Kidney (tissue), 14 donors: ENCODE measurements around the gene C12orf75. TPM values are rescaled to one million over a fixed set of nuclear protein-coding genes. Genes with fewer than 3 reads are reported as not detected.

Source experiments
- DNase-seq, 5 donors: peaks; one replicate each; pipeline ENCODE4 v3.0.0-alpha.2; 2013 to 2020
- FAIRE-seq: peaks from 2 replicates; lab custom pipeline; 2012; peaks lifted over from hg19 to GRCh38; lab: Jason Lieb, UNC
- H3K27ac ChIP-seq, 2 donors: one replicate each; pipeline ENCODE4 v1.7.0; 2013; ENCODE audit warnings: low read depth in 2 of 2, low read length in 2 of 2, inconsistent platforms in 1 of 2
- H3K27me3 ChIP-seq: one replicate; pipeline ENCODE4 v1.7.1; 2013; ENCODE audit warnings: low read length, inconsistent platforms; ENCODE audit not compliant: control insufficient read depth, insufficient read depth
- H3K36me3 ChIP-seq, 3 donors: one replicate each; pipeline versions ENCODE4 v1.7.0 to v1.7.1; 2013; ENCODE audit warnings: low read length in 3 of 3, control low read depth in 1 of 3, inconsistent platforms in 1 of 3; ENCODE audit not compliant: insufficient read depth in 3 of 3, control insufficient read depth in 2 of 3
- H3K4me1 ChIP-seq, 3 donors: one replicate each; pipeline versions ENCODE4 v1.7.0 to v1.7.1; 2013; ENCODE audit warnings: low read length in 3 of 3, inconsistent platforms in 1 of 3, low read depth in 1 of 3; ENCODE audit not compliant: control insufficient read depth in 2 of 3, insufficient read depth in 2 of 3
- H3K4me3 ChIP-seq, 3 donors: one replicate each; pipeline versions ENCODE4 v1.7.0 to v1.8.1; 2013; ENCODE audit warnings: low read length in 3 of 3, control low read depth in 1 of 3, inconsistent platforms in 1 of 3
- H3K9ac ChIP-seq, 3 donors: one replicate each; pipeline versions ENCODE4 v1.7.0 to v1.7.1; 2013; ENCODE audit warnings: low read length in 3 of 3, control low read depth in 1 of 3, inconsistent platforms in 1 of 3
- H3K9me3 ChIP-seq, 3 donors: one replicate each; pipeline versions ENCODE4 v1.7.0 to v1.7.1; 2013; ENCODE audit warnings: low read length in 3 of 3, control low read depth in 1 of 3, inconsistent platforms in 1 of 3; ENCODE audit not compliant: control insufficient read depth in 2 of 3, insufficient read depth in 1 of 3
- CTCF ChIP-seq: IDR thresholded peaks from 3 replicates; pipeline ENCODE4 v1.5.1; 2012; ENCODE audit warnings: mild to moderate bottlenecking, moderate library complexity, borderline replicate concordance; ENCODE audit not compliant: insufficient read depth; ENCODE audit errors: extremely low read depth
- intact Hi-C: fragments of 100-400 bp; cut with DNase I; formaldehyde crosslinking; loops from one replicate; pipeline ENCODE4 v1.11.1; 2022
- polyA plus RNA-seq: library from polyadenylated mRNA; stranded (reverse); fragments of 350-450 nt; fragmentation: Illumina TruSeq; extraction: RNeasy Lipid Tissue Mini Kit (QIAGEN cat#74804); gene quantifications from one replicate; pipeline ENCODE4 v1.2.3, GENCODE V29; 2014; ENCODE audit warnings: low read depth, low replicate concordance; ENCODE audit not compliant: insufficient read depth
- total RNA-seq: library from RNA; stranded (reverse); fragmentation: NEBNext Ultra II Directional; extraction: Animal tissue kit (Norgen Biotek cat#: 25700); gene quantifications from one replicate; pipeline ENCODE4 v1.2.1, GENCODE V29; 2021
- donor health status: control.
- donor health status: control.
- donor health status: control.
- donor health status: control.
- donor health status: control.
- donor health status: DM: yes; HTN: yes; CAD: no.
- donor health status: Normal renal cell carcinoma (clear cell type).

The C12orf75 gene
- total and polyA plus RNA-seq, 2 donors from 2014 or later = 107 to 127 TPM

- intact Hi-C loops = no loop called here
- H3K27ac ChIP-seq = no peak overlapping the region
- H3K36me3 ChIP-seq = no peaks in the 10 kb centered on the region
- no peak overlapping the region for H3K9ac ChIP-seq
- no peaks in the 10 kb centered on the region for H3K27me3 ChIP-seq
- FAIRE-seq (no peak), DNase-seq (no peak)
- no peak for TF ChIP-seq CTCF
- H3K4me1 ChIP-seq = peaks cover 0 to 5% (median 4%) of the 10 kb centered on the region in 3 donors
- no peaks in the 10 kb centered on the region for H3K9me3 ChIP-seq
- no peak overlapping the region for H3K4me3 ChIP-seq
Measured at GRCh38 chr12:105378911-105379310, 48.4 kb downstream of the C12orf75 start.

GRCh38 chr12:105382771-105383622, 52.5 kb downstream of the C12orf75 start:
- DNase-seq (peak in 3 of 5 donors; percentile 23 to 82 (median 78)), FAIRE-seq (peak; percentile 80)
- peak overlapping the region; percentile 50 to 77 (median 69) for H3K4me3 ChIP-seq
- no peak overlapping the region for H3K27ac ChIP-seq
- intact Hi-C loops = no loop called here
- TF ChIP-seq CTCF = peak; percentile 76
- H3K4me1 ChIP-seq = peaks cover 0 to 5% (median 4%) of the 10 kb centered on the region in 3 donors
- no peaks in the 10 kb centered on the region for H3K27me3 ChIP-seq
- no peaks in the 10 kb centered on the region for H3K9me3 ChIP-seq
- no peaks in the 10 kb centered on the region for H3K36me3 ChIP-seq
- H3K9ac ChIP-seq = peak overlapping the region in 2 of 3 donors; percentile 52 to 53

DNA sequence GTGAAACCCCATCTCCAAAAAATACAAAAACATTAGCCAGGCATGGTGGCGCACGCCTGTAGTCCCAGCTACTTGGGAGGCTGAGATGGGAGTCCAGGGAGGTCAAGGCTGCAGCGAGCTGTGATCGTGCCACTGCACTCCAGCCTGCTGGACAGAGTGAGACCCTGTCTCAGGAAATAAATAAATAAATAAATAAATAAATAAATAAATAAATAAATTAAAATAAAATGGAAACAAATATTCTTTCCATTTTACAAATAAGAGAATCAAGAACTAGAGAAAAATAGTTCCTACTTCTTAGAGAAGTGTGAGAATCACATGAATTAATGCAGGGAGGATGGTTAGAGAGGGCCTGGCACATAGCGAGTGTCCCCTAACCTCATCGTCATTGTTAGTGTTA, 53.7 kb downstream of the C12orf75 start:
- no peaks in the 10 kb centered on the region for H3K27me3 ChIP-seq
- H3K36me3 ChIP-seq = no peaks in the 10 kb centered on the region
- DNase-seq = no peak
- no peak for TF ChIP-seq CTCF
- FAIRE-seq = no peak
- H3K9ac ChIP-seq = no peak overlapping the region
- H3K4me3 ChIP-seq = no peak overlapping the region
- intact Hi-C loops = no loop called here
- no peaks in the 10 kb centered on the region for H3K9me3 ChIP-seq
- H3K4me1 ChIP-seq = peaks cover 0 to 5% (median 4%) of the 10 kb centered on the region in 3 donors
- no peak overlapping the region for H3K27ac ChIP-seq
